Non-pigmented ciliary epithelial cell (primary cell): Measurements from ENCODE around the gene TMEM63A.

Source experiments
- DNase-seq: peaks from one replicate; pipeline ENCODE4 v3.0.0-alpha.2; 2010; ENCODE audit warnings: low read depth

Gene TMEM63A

GRCh38 chr1:225885336-225885735, 3.2 kb upstream of the TMEM63A start:
- no peak for DNase-seq

GRCh38 chr1:225883616-225884265, 1.6 kb upstream of the TMEM63A start:
- DNase-seq, result no peak

- DNase-seq, result no peak
Measured at GRCh38 chr1:225882694-225883615, 775 bp upstream of the TMEM63A start.

- no peak for DNase-seq
Measured at GRCh38 chr1:225881081-225881958, 860 bp downstream of the TMEM63A start.

GRCh38 chr1:225880636-225881035, 1.5 kb downstream of the TMEM63A start:
- DNase-seq, result no peak

- DNase-seq, result no peak
Measured at GRCh38 chr1:225880222-225880588, 2.0 kb downstream of the TMEM63A start.

- no peak for DNase-seq
Measured at GRCh38 chr1:225879521-225880221, 2.5 kb downstream of the TMEM63A start.

- no peak for DNase-seq
Measured at GRCh38 chr1:225878282-225878681, 3.9 kb downstream of the TMEM63A start.

GRCh38 chr1:225877580-225877979, 4.6 kb downstream of the TMEM63A start:
- DNase-seq, result no peak

- DNase-seq, result no peak
Measured at GRCh38 chr1:225876900-225877510, 5.2 kb downstream of the TMEM63A start.

- no peak for DNase-seq
Measured at GRCh38 chr1:225875044-225875815, 7.0 kb downstream of the TMEM63A start.

- no peak for DNase-seq
Measured at GRCh38 chr1:225874431-225874830, 7.7 kb downstream of the TMEM63A start.

GRCh38 chr1:225873281-225873850, 8.8 kb downstream of the TMEM63A start:
- DNase-seq, result no peak

GRCh38 chr1:225872075-225872430, 10.1 kb downstream of the TMEM63A start:
- DNase-seq, result no peak

GRCh38 chr1:225871359-225872074, 10.7 kb downstream of the TMEM63A start:
- DNase-seq, result no peak

- DNase-seq, result no peak
Measured at GRCh38 chr1:225870911-225871310, 11.3 kb downstream of the TMEM63A start.

- DNase-seq, result no peak
Measured at GRCh38 chr1:225868631-225869330, 13.4 kb downstream of the TMEM63A start.

GRCh38 chr1:225866981-225867380, 15.2 kb downstream of the TMEM63A start:
- no peak for DNase-seq
